ENCODE results near the gene SMARCC1.

GRCh38 chr3:47685037-47685436 lies 96.7 kb downstream of the SMARCC1 start:
- TF ChIP-seq CTCF (IDR thresholded peaks at IDR 0.05 in 2 of 3, conservative IDR thresholded peaks at IDR 0.05 in 1 of 3; ENCODE audit: borderline replicate concordance in 1 of 3, insufficient read depth in 1 of 3, low read depth in 2 of 3, low read length in 2 of 3) (no peak), SRF (IDR thresholded peaks at IDR 0.05; ENCODE audit: low read depth) (no peak)
